Endothelial cell of umbilical vein (primary cell): Measurements from ENCODE around the gene ATP13A3. TPM values are rescaled to one million over a fixed set of nuclear protein-coding genes. Genes with fewer than 3 reads are reported as not detected.

Experiments
- BruUV-seq: library from RNA; stranded (reverse); fragments of 400-500 nt; replicated peaks from 2 replicates; lab custom pipeline; 2021; lab: Mats Ljungman, UMichigan
- CTCF ChIA-PET: fragments of 300-600, 350-600 bp; sonication (Branson Sonifier 250); formaldehyde crosslinking; loops from one replicate; lab custom pipeline; 2021; ENCODE audit warnings: antibody characterized with exemption, inconsistent platforms; lab: Charles Lee
- POLR2A ChIA-PET: fragments of 300-600, 350-600 bp; sonication (Branson Sonifier 250); formaldehyde crosslinking; loops from one replicate; lab custom pipeline; 2021; ENCODE audit warnings: antibody characterized with exemption, inconsistent platforms; lab: Charles Lee
- DNase-seq: peaks from one replicate; pipeline ENCODE4 v3.0.0-alpha.2; 2011; ENCODE audit warnings: low read depth, low spot score
- FAIRE-seq: peaks from 2 replicates; lab custom pipeline; 2011; peaks lifted over from hg19 to GRCh38; lab: Jason Lieb, UNC
- H2AFZ ChIP-seq: 2 replicates; pipeline ENCODE4 v1.6.0; 2012; ENCODE audit warnings: low read depth, low read length, control low read depth, inconsistent platforms
- H3K27ac ChIP-seq: 2 replicates; pipeline ENCODE4 v1.5.1; 2011; ENCODE audit warnings: low read depth, mild to moderate bottlenecking, control low read depth, low read length, moderate library complexity; ENCODE audit not compliant: insufficient read depth
- H3K27me3 ChIP-seq, 2 experiments: 2 replicates each; pipeline versions ENCODE4 v1.6.0 to v1.6.1; 2011; ENCODE audit warnings: low read length in 2 of 2, mixed read lengths in 1 of 2; ENCODE audit not compliant: control insufficient read depth in 2 of 2, insufficient read depth in 2 of 2
- H3K36me3 ChIP-seq, 2 experiments: 2 replicates in 1 of 2; 3 replicates in 1 of 2; pipeline ENCODE4 v1.5.1; 2011; ENCODE audit warnings: low read length in 2 of 2, mild to moderate bottlenecking in 1 of 2, moderate library complexity in 1 of 2; ENCODE audit not compliant: control insufficient read depth in 2 of 2, insufficient read depth in 2 of 2; ENCODE audit errors: extremely low read depth in 1 of 2
- H3K4me1 ChIP-seq: 3 replicates; pipeline ENCODE4 v1.5.1; 2011; ENCODE audit warnings: mild to moderate bottlenecking, low read length; ENCODE audit not compliant: control insufficient read depth, insufficient read depth; ENCODE audit errors: extremely low read depth
- H3K4me2 ChIP-seq: 2 replicates; pipeline ENCODE4 v1.6.1; 2011; ENCODE audit warnings: low read length, control low read depth, mixed read lengths; ENCODE audit not compliant: insufficient read depth
- H3K4me3 ChIP-seq, 3 experiments: fragments of 200-600 bp in 1 of 3; sonication (generic), shearing (Covaris generic) in 1 of 3; replicated peaks in 1 of 3; 2 replicates each; pipeline ENCODE4 v1.5.1; 2011 to 2016; ENCODE audit warnings: control low read depth in 3 of 3, low read length in 3 of 3, mild to moderate bottlenecking in 2 of 3, inconsistent platforms in 1 of 3, low read depth in 1 of 3, moderate library complexity in 1 of 3; ENCODE audit not compliant: insufficient read depth in 1 of 3
- H3K79me2 ChIP-seq: 2 replicates; pipeline ENCODE4 v1.6.0; 2012; ENCODE audit warnings: low read length, inconsistent platforms; ENCODE audit not compliant: control insufficient read depth, insufficient read depth
- H3K9ac ChIP-seq: replicated peaks from 2 replicates; pipeline ENCODE3; 2011; ENCODE audit warnings: low read length, control low read depth; ENCODE audit not compliant: insufficient read depth; ENCODE audit errors: extremely low read depth
- H3K9me1 ChIP-seq: replicated peaks from 3 replicates; pipeline ENCODE4 v1.6.0; 2011; ENCODE audit warnings: mild to moderate bottlenecking, low read length; ENCODE audit not compliant: control insufficient read depth, insufficient read depth; ENCODE audit errors: extremely low read depth
- H3K9me3 ChIP-seq: replicated peaks from 2 replicates; pipeline ENCODE4 v1.5.1; 2012; ENCODE audit warnings: low read length, inconsistent platforms; ENCODE audit not compliant: control insufficient read depth, insufficient read depth
- H4K20me1 ChIP-seq: replicated peaks from 2 replicates; pipeline ENCODE3; 2011; ENCODE audit warnings: mild to moderate bottlenecking, low read length; ENCODE audit not compliant: control insufficient read depth, insufficient read depth; ENCODE audit errors: extremely low read depth
- FOS ChIP-seq: IDR thresholded peaks from 2 replicates; pipeline ENCODE4 v1.6.1; 2011; ENCODE audit warnings: mild to moderate bottlenecking, low read length, moderate library complexity, borderline replicate concordance; ENCODE audit not compliant: insufficient read depth
- POLR2A ChIP-seq: IDR thresholded peaks from 2 replicates; pipeline ENCODE4 v1.6.1; 2012; ENCODE audit warnings: low read depth, mild to moderate bottlenecking, control low read depth, low read length
- POLR2AphosphoS5 ChIP-seq: IDR thresholded peaks from 2 replicates; pipeline ENCODE4 v1.6.1; 2012; ENCODE audit warnings: low read depth, mild to moderate bottlenecking, control low read depth, low read length, moderate library complexity; ENCODE audit not compliant: insufficient read depth
- dilution Hi-C: fragments of 300-500 bp; cut with MboI; formaldehyde crosslinking; loops from one replicate; pipeline ENCODE4 v1.15.0; 2019; ENCODE audit warnings: low sequenced_read_pairs; ENCODE audit not compliant: extremely low pct_ligation_motif_present
- intact Hi-C: fragments of 100-400 bp; cut with micrococcal nuclease; formaldehyde crosslinking; loops from one replicate; pipeline ENCODE4 v1.10.0; 2022
- polyA plus RNA-seq, 4 experiments: library from polyadenylated mRNA; depleted of rRNA in 3 of 4; stranded (reverse) in 3 of 4; unstranded in 1 of 4; fragments of >200 nt; gene quantifications; 2 replicates each; pipeline versions ENCODE4 v1.2.1 to v1.2.3, GENCODE V29; 2011 to 2012; ENCODE audit warnings: missing spikeins in 1 of 4
- total RNA-seq: library from RNA; stranded (reverse); gene quantifications from 2 replicates; pipeline ENCODE4 v1.2.3, GENCODE V29; 2021
- TF ChIP-seq, protein P1 (sequence below), 2 donors: IDR thresholded peaks; 1 replicate in 1 of 2; 2 replicates in 1 of 2; pipeline ENCODE4 v1.5.1; 2011; ENCODE audit warnings: low read length in 2 of 2, mild to moderate bottlenecking in 2 of 2, moderate library complexity in 2 of 2, control low read depth in 1 of 2, inconsistent platforms in 1 of 2, low read depth in 1 of 2; ENCODE audit not compliant: insufficient read depth in 1 of 2; ENCODE audit errors: extremely low read depth in 1 of 2
- TF ChIP-seq, protein P2 (sequence below): IDR thresholded peaks from 2 replicates; pipeline ENCODE4 v1.6.1; 2011; ENCODE audit not compliant: insufficient read depth, insufficient read length

Gene ATP13A3
- total and polyA plus RNA-seq, 2 donors (not counting 3 experiments of a cell fraction or from before 2014, with no cell fraction given): 12.0 to 59.0 TPM

DNA sequence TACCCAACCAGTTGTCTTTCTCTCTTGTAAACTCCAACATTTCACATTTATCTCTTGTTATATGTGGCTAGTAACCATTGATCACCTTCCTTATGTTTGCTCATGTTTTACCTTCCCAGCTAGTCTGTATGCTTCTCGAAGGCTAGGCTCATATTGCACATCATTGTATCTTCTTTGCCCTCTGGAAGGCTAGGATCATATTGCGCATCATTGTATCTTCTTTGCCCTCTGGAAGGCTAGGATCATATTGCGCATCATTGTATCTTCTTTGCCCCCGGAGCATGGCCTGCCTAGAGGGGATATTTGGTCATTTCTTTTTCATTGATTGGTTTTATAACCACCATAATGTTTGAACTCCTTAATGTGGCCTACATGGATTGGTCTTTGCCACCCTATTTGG is 39.4 kb upstream of the ATP13A3 start:
- peak overlapping the region; percentile 93 for H3K27ac ChIP-seq
- no TSS peak for BruUV-seq

More for the DNA sequence above, 39.4 kb upstream of the ATP13A3 start:
- POLR2A ChIA-PET: no interaction called here
- FAIRE-seq (no peak), DNase-seq (no peak)
- no peak overlapping the region for H3K4me2 ChIP-seq
- no peaks in the 10 kb centered on the region for H3K27me3 ChIP-seq
- no peaks in the 10 kb centered on the region for H3K9me1 ChIP-seq
- H2AFZ ChIP-seq: no peak overlapping the region
- CTCF ChIA-PET: no interaction called here
- H3K9ac ChIP-seq: no peak overlapping the region
- H3K4me3 ChIP-seq: no peak overlapping the region
- TF ChIP-seq FOS (no peak), POLR2AphosphoS5 (no peak), POLR2A (no peak)
- TF ChIP-seq, protein P1, sequence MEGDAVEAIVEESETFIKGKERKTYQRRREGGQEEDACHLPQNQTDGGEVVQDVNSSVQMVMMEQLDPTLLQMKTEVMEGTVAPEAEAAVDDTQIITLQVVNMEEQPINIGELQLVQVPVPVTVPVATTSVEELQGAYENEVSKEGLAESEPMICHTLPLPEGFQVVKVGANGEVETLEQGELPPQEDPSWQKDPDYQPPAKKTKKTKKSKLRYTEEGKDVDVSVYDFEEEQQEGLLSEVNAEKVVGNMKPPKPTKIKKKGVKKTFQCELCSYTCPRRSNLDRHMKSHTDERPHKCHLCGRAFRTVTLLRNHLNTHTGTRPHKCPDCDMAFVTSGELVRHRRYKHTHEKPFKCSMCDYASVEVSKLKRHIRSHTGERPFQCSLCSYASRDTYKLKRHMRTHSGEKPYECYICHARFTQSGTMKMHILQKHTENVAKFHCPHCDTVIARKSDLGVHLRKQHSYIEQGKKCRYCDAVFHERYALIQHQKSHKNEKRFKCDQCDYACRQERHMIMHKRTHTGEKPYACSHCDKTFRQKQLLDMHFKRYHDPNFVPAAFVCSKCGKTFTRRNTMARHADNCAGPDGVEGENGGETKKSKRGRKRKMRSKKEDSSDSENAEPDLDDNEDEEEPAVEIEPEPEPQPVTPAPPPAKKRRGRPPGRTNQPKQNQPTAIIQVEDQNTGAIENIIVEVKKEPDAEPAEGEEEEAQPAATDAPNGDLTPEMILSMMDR (IDR thresholded peaks at IDR 0.05; ENCODE audit: extremely low read depth in 1 of 2, insufficient read depth in 1 of 2, low read depth in 1 of 2, low read length in 2 of 2): no peak
- TF ChIP-seq, protein P2, sequence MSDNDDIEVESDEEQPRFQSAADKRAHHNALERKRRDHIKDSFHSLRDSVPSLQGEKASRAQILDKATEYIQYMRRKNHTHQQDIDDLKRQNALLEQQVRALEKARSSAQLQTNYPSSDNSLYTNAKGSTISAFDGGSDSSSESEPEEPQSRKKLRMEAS: no peak
- dilution Hi-C loops (no loop called here), intact Hi-C loops (loop anchor here (2.0 kb wide), 1 partner anchor 53 kb away; no protein-coding TSS in a partner anchor)
- H3K79me2 ChIP-seq: no peaks in the 10 kb centered on the region
- H3K4me1 ChIP-seq: peaks cover 29% of the 10 kb centered on the region
- H3K36me3 ChIP-seq: no peaks in the 10 kb centered on the region
- no peaks in the 10 kb centered on the region for H4K20me1 ChIP-seq
- H3K9me3 ChIP-seq: no peaks in the 10 kb centered on the region
